Rectal smooth muscle tissue (tissue), 1 donor: Measurements from ENCODE around the gene VTN.

Source experiments
- H3K27ac ChIP-seq: one replicate; pipeline ENCODE4 v1.7.0; 2013; ENCODE audit warnings: low read depth, low read length, inconsistent platforms
- H3K27me3 ChIP-seq: one replicate; pipeline ENCODE4 v1.7.0; 2013; ENCODE audit warnings: low read length; ENCODE audit not compliant: control insufficient read depth, insufficient read depth
- H3K36me3 ChIP-seq: one replicate; pipeline ENCODE4 v1.7.0; 2013; ENCODE audit warnings: low read length; ENCODE audit not compliant: control insufficient read depth, insufficient read depth
- H3K4me1 ChIP-seq: one replicate; pipeline ENCODE4 v1.7.0; 2013; ENCODE audit warnings: low read length; ENCODE audit not compliant: control insufficient read depth, insufficient read depth
- H3K4me3 ChIP-seq: one replicate; pipeline ENCODE4 v1.7.0; 2013; ENCODE audit warnings: low read length
- H3K9ac ChIP-seq: one replicate; pipeline ENCODE4 v1.7.0; 2013; ENCODE audit warnings: low read length

VTN gene

GRCh38 chr17:28363776-28364650, 6.1 kb downstream of the VTN start:
- Histone ChIP-seq H3K27me3 (no peaks in the 10 kb centered on the region), H3K27ac (no peak overlapping the region), H3K4me1 (no peaks in the 10 kb centered on the region), H3K4me3 (no peak overlapping the region), H3K9ac (no peak overlapping the region), H3K36me3 (peaks cover 36% of the 10 kb centered on the region)

GRCh38 chr17:28363186-28363585, 6.9 kb downstream of the VTN start:
- Histone ChIP-seq H3K4me1 (peaks cover 4% of the 10 kb centered on the region), H3K27ac (no peak overlapping the region), H3K36me3 (peaks cover 36% of the 10 kb centered on the region), H3K4me3 (no peak overlapping the region), H3K9ac (no peak overlapping the region), H3K27me3 (no peaks in the 10 kb centered on the region)

DNA sequence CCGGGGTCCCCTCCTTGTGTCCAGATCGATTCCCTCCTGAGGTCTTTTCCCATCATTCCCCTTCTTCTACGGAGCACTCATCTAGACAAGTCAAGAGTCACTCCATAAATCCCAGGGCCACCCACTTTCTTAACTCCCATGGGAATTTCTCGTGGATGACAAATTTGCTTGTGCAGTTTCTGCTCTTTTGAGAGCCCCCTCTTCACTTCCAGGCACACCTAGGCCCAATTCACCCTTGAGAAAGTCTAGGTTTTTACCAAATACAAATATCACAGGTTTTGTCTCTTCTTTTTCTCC, 12.3 kb downstream of the VTN start:
- Histone ChIP-seq H3K36me3 (peaks cover 42% of the 10 kb centered on the region), H3K27ac (peak overlapping the region; percentile 76), H3K9ac (peak overlapping the region; percentile 75), H3K4me3 (peak overlapping the region; percentile 93), H3K27me3 (no peaks in the 10 kb centered on the region), H3K4me1 (peaks cover 13% of the 10 kb centered on the region)

DNA sequence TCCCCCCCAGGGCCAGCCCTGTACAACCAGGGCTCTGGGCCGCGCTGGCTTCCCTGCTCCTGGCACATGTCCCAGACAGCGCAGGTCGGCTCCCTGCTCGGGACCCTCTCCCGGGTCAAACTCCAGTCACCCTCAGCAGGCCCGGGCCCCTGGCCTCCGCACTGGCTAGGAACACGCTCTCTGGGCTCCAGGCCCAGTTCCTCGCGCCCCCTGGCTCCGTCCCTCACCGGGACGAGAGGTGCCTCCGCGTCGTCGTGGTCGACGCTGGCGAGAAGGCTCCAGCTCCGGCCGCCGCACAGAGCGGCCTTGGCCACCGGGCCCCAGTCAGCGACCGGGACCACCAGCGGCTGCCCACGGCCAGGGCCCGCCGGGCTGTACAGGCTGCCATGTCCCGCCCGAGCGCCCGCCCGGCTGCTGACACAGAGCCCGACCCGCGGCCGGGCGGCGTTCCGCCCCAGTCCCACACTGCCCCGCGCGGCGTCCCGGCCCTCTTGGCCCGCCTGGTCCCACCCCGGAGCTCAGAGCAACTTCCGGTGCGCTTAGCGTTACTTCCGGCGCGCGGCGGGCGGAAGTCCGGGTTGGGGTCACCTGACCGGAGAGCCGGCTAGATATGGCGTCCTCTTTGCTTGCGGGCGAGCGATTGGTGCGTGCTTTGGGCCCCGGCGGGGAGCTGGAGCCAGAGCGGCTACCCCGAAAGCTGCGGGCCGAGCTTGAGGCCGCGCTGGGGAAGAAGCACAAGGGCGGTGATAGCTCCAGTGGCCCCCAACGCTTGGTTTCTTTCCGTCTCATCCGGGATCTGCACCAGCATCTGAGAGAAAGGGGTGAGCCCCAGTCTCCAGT, 12.8 kb downstream of the VTN start, which contains the start of gene POLDIP2:
TSS of gene POLDIP2 (minus strand) at position 467 of the 840 bp plus-strand sequence. CDS start at position 388, 79 bp downstream.
- Histone ChIP-seq H3K4me3 (peak within 1 kb of the TSS; percentile 93), H3K27me3 (no peaks in the 10 kb centered on the region), H3K36me3 (peaks cover 40% of the 10 kb centered on the region), H3K27ac (peak within 1 kb of the TSS; percentile 76), H3K9ac (peak within 1 kb of the TSS; percentile 80), H3K4me1 (peaks cover 13% of the 10 kb centered on the region)

- H3K36me3 ChIP-seq: peaks cover 68% of the 10 kb centered on the region
These were observed 19.8 kb downstream of the VTN start for GRCh38 chr17:28350271-28350670.

DNA sequence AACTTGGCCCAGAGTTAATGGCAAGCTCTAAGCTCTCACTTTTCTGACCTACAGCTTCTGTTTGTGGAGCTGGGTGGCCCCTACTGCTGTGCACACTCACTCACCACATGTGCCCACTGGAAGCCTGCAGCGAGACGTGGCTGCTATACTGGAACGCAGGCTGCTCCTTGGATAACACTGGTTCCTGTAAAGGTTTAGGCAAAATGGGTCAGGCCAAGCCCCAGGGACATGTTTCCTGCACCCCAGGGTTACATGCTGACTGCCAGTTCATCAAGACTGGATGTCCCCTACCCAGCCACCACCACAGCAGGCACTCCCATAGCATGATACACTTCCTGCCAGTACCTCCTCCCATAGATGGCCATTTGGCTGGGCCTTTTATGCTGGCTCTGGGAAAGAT, 21.1 kb downstream of the VTN start:
- no peaks in the 10 kb centered on the region for H3K27me3 ChIP-seq
- no peak overlapping the region for H3K27ac ChIP-seq
- H3K4me1 ChIP-seq: no peaks in the 10 kb centered on the region
- H3K4me3 ChIP-seq: no peak overlapping the region
- peaks cover 62% of the 10 kb centered on the region for H3K36me3 ChIP-seq
- H3K9ac ChIP-seq: no peak overlapping the region

More at GRCh38 chr17:28350271-28350670, 19.8 kb downstream of the VTN start:
- no peaks in the 10 kb centered on the region for H3K4me1 ChIP-seq
- H3K9ac ChIP-seq: no peak overlapping the region
- no peaks in the 10 kb centered on the region for H3K27me3 ChIP-seq
- H3K4me3 ChIP-seq: no peak overlapping the region
- no peak overlapping the region for H3K27ac ChIP-seq

GRCh38 chr17:28347261-28347891, 22.7 kb downstream of the VTN start:
- Histone ChIP-seq H3K4me1 (no peaks in the 10 kb centered on the region), H3K27ac (no peak overlapping the region), H3K27me3 (no peaks in the 10 kb centered on the region), H3K36me3 (peaks cover 61% of the 10 kb centered on the region), H3K9ac (no peak overlapping the region), H3K4me3 (no peak overlapping the region)

GRCh38 chr17:28346746-28347246, 23.3 kb downstream of the VTN start:
- Histone ChIP-seq H3K36me3 (peaks cover 65% of the 10 kb centered on the region), H3K4me3 (no peak overlapping the region), H3K9ac (no peak overlapping the region), H3K4me1 (no peaks in the 10 kb centered on the region), H3K27ac (no peak overlapping the region), H3K27me3 (no peaks in the 10 kb centered on the region)

GRCh38 chr17:28346199-28346580, 23.9 kb downstream of the VTN start:
- H3K27ac ChIP-seq: no peak overlapping the region
- no peaks in the 10 kb centered on the region for H3K4me1 ChIP-seq
- no peaks in the 10 kb centered on the region for H3K27me3 ChIP-seq
- H3K4me3 ChIP-seq: no peak overlapping the region
- H3K36me3 ChIP-seq: peaks cover 65% of the 10 kb centered on the region
- H3K9ac ChIP-seq: no peak overlapping the region

DNA sequence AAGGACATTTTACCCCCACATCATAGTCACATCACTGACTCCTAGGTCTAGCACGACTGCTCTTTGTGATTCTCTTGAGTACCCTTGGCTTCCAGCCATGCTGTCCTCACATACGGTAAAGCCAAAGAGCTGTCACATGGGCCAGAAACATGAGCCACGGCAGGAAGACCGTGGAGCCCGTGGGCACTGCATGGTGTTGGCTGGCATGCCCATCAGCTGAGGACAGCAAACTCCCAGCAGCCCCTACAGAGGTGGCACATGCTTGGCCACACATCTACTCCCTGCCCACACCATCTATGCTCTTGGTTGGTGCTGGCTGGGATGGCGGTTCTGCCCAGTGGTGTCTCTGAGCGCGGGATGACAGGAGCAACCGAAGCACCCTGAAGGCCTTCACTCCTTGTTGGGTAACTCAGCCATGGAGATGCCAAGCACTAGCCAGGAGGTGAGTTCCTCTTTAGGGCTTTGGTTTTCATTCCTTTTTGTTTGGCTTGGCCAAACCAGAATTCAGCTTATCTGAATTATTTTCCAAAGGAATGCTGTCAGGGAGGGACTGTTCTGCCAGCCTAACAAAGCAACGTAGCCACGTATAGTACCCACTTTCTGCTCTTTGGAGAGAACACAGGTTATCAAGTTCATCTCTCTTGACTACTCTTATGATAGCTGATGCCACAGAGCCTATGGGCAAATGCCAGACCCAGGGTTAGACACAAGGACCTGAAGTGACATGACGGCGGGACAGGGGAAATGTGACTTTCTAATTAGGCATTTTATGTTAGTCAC, 24.5 kb downstream of the VTN start:
- H3K27ac ChIP-seq: no peak overlapping the region
- H3K36me3 ChIP-seq: peaks cover 64% of the 10 kb centered on the region
- no peak overlapping the region for H3K4me3 ChIP-seq
- H3K4me1 ChIP-seq: no peaks in the 10 kb centered on the region
- H3K9ac ChIP-seq: no peak overlapping the region
- no peaks in the 10 kb centered on the region for H3K27me3 ChIP-seq

- H3K9ac ChIP-seq: no peak overlapping the region
- H3K4me3 ChIP-seq: no peak overlapping the region
- peaks cover 62% of the 10 kb centered on the region for H3K36me3 ChIP-seq
- no peaks in the 10 kb centered on the region for H3K4me1 ChIP-seq
- no peak overlapping the region for H3K27ac ChIP-seq
- no peaks in the 10 kb centered on the region for H3K27me3 ChIP-seq
These were observed 25.6 kb downstream of the VTN start for GRCh38 chr17:28344435-28344901.
